ENCODE results near the gene RBMS3. TPM values are rescaled to one million over a fixed set of nuclear protein-coding genes. Genes with fewer than 3 reads are reported as not detected.
A peak's percentile ranks its signal among the peaks of the same experiment; 100 is the strongest.
"Not testable (repeated sequence)": the region's sequence is repeated elsewhere in the genome, so short reads cannot be mapped to it uniquely, and the experiment has no call there.

Gene RBMS3
- total and polyA plus RNA-seq, 5 donors from 2014 or later, result 5.2 to 18.8 (median 8.5) TPM

DNA sequence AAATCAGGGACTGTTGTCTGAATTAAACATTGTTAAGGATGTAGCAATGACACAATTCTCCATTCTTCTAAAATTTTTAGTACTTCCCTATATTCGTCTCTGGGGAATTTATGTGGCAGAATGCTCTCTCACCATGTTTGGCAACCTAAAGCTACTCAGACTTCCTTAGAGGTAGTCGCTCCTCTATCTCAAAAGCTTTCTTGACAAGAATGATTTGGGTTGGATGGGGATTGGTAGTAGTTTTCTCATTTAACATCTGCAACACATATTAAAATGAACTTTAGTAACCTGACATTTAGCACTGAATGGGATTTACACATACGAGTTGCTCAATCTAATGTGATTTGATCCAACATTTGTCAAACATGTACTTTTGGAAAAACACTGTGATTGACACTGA lies 233.3 kb downstream of the RBMS3 start:
- peaks cover 0 to 5% (median 0%) of the 10 kb centered on the region in 7 donors for H3K9me3 Mint-ChIP-seq
- peaks cover 0 to 25% (median 8%) of the 10 kb centered on the region in 4 donors for H3K4me1 Mint-ChIP-seq
- no peaks in the 10 kb centered on the region for H3K27me3 Mint-ChIP-seq
- H3K4me3 Mint-ChIP-seq, result no peak overlapping the region
- Histone ChIP-seq H3K9me3 (ENCODE audit: control insufficient read depth in 2 of 2, low read length in 2 of 2) (no peaks in the 10 kb centered on the region), H3K4me1 (ENCODE audit: control insufficient read depth, insufficient read depth, low read length, poor library complexity, severe bottlenecking) (no peaks in the 10 kb centered on the region), H3K27ac (ENCODE audit: insufficient read depth, low read length, poor library complexity, severe bottlenecking) (no peak overlapping the region), H3K36me3 (ENCODE audit: control insufficient read depth, insufficient read depth, low read length) (no peaks in the 10 kb centered on the region), H3K4me3 (ENCODE audit: low read depth, low read length) (no peak overlapping the region), H3K27me3 (ENCODE audit: control insufficient read depth, insufficient read depth, low read length) (no peaks in the 10 kb centered on the region)
- no peak for DNase-seq
- no peaks in the 10 kb centered on the region for H3K36me3 Mint-ChIP-seq
- no peak overlapping the region for H3K27ac Mint-ChIP-seq
- ATAC-seq (ENCODE audit: low read depth in 2 of 2), result no peak

DNA sequence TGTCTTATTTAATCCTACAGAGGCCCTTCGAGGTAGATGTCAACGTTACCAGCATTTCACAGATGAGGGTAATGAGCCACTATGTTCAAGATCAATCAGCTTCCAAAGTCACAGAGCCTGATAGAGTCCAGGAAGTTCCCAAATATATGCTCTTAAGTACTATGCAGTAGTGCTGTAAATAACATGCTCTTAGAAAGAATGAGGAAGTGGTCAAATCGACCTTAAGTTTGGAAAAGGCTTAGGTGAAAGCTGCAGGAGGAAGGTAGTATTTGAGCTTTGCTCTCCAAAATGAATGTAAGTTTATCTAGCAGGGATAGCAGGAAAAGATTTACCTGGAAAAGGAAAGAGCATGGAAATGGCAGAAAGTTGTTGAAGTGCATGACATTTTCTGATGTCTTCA lies 234.0 kb downstream of the RBMS3 start:
- Mint-ChIP-seq H3K4me1 (peaks cover 0 to 25% (median 8%) of the 10 kb centered on the region in 4 donors), H3K36me3 (no peaks in the 10 kb centered on the region), H3K27ac (no peak overlapping the region), H3K4me3 (no peak overlapping the region), H3K27me3 (no peaks in the 10 kb centered on the region), H3K9me3 (peaks cover 0 to 5% (median 0%) of the 10 kb centered on the region in 7 donors)
- Histone ChIP-seq H3K36me3 (ENCODE audit: control insufficient read depth, insufficient read depth, low read length) (no peaks in the 10 kb centered on the region), H3K27ac (ENCODE audit: insufficient read depth, low read length, poor library complexity, severe bottlenecking) (no peak overlapping the region), H3K27me3 (ENCODE audit: control insufficient read depth, insufficient read depth, low read length) (no peaks in the 10 kb centered on the region), H3K4me3 (ENCODE audit: low read depth, low read length) (no peak overlapping the region), H3K4me1 (ENCODE audit: control insufficient read depth, insufficient read depth, low read length, poor library complexity, severe bottlenecking) (no peaks in the 10 kb centered on the region), H3K9me3 (ENCODE audit: control insufficient read depth in 2 of 2, low read length in 2 of 2) (no peaks in the 10 kb centered on the region)
- DNase-seq (no peak), ATAC-seq (ENCODE audit: low read depth in 2 of 2) (no peak)

DNA sequence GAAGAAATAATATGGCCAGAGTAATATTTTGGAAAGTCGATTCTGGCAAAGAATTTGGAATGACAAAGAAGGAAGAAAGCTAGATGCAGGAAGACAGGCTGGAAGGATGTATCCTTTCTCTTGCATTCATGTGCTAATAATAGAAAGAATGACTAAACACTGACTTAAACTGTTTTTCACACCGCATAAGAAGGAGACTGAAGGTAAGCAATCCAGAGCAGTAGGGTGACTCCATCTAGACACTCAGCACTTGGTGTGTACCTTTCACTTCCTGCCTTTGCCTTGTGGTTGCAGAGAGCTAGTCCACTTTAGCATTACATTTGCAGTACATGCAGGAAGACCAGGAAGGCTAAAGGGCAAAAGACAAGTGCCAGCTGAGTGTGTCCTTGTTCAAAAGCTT lies 234.6 kb downstream of the RBMS3 start:
- Histone ChIP-seq H3K27ac (ENCODE audit: insufficient read depth, low read length, poor library complexity, severe bottlenecking) (no peak overlapping the region), H3K4me3 (ENCODE audit: low read depth, low read length) (no peak overlapping the region), H3K27me3 (ENCODE audit: control insufficient read depth, insufficient read depth, low read length) (no peaks in the 10 kb centered on the region), H3K9me3 (ENCODE audit: control insufficient read depth in 2 of 2, low read length in 2 of 2) (no peaks in the 10 kb centered on the region), H3K4me1 (ENCODE audit: control insufficient read depth, insufficient read depth, low read length, poor library complexity, severe bottlenecking) (no peaks in the 10 kb centered on the region), H3K36me3 (ENCODE audit: control insufficient read depth, insufficient read depth, low read length) (no peaks in the 10 kb centered on the region)
- ATAC-seq (ENCODE audit: low read depth in 2 of 2) (no peak), DNase-seq (peak in 1 of 3 donors; percentile 34)
- H3K27me3 Mint-ChIP-seq, result no peaks in the 10 kb centered on the region
- H3K4me3 Mint-ChIP-seq, result no peak overlapping the region
- H3K4me1 Mint-ChIP-seq, result peaks cover 0 to 25% (median 8%) of the 10 kb centered on the region in 4 donors
- H3K27ac Mint-ChIP-seq, result no peak overlapping the region
- H3K36me3 Mint-ChIP-seq, result no peaks in the 10 kb centered on the region
- peaks cover 0 to 5% (median 0%) of the 10 kb centered on the region in 7 donors for H3K9me3 Mint-ChIP-seq

DNA sequence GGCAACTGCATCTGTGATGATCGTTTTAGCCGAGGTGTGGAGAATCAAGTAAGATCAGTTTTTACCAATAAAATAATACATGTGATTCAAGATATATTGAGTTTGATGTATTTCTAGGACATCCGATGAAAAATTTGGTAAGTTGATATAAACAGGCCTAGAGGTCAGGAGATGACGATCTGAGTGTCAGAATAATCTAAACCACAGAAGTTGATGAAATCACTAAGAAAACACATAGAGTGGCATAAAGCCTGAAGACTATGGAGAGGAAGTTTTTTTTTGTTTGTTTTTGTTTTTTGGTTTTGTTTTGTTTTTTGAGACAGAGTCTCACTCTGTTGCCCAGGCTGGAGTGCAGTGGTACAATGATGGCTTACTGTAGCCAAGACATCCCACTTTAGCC lies 235.3 kb downstream of the RBMS3 start:
- peaks cover 0 to 5% (median 0%) of the 10 kb centered on the region in 7 donors for H3K9me3 Mint-ChIP-seq
- DNase-seq, result no peak
- H3K27me3 Mint-ChIP-seq, result no peaks in the 10 kb centered on the region
- no peak overlapping the region for H3K4me3 Mint-ChIP-seq
- Histone ChIP-seq H3K4me3 (ENCODE audit: low read depth, low read length) (no peak overlapping the region), H3K9me3 (ENCODE audit: control insufficient read depth in 2 of 2, low read length in 2 of 2) (no peaks in the 10 kb centered on the region), H3K27ac (ENCODE audit: insufficient read depth, low read length, poor library complexity, severe bottlenecking) (no peak overlapping the region), H3K27me3 (ENCODE audit: control insufficient read depth, insufficient read depth, low read length) (no peaks in the 10 kb centered on the region), H3K4me1 (ENCODE audit: control insufficient read depth, insufficient read depth, low read length, poor library complexity, severe bottlenecking) (no peaks in the 10 kb centered on the region), H3K36me3 (ENCODE audit: control insufficient read depth, insufficient read depth, low read length) (no peaks in the 10 kb centered on the region)
- H3K4me1 Mint-ChIP-seq, result peaks cover 0 to 25% (median 8%) of the 10 kb centered on the region in 4 donors
- no peak overlapping the region for H3K27ac Mint-ChIP-seq
- no peak for ATAC-seq (ENCODE audit: low read depth in 2 of 2)
- H3K36me3 Mint-ChIP-seq, result no peaks in the 10 kb centered on the region

DNA sequence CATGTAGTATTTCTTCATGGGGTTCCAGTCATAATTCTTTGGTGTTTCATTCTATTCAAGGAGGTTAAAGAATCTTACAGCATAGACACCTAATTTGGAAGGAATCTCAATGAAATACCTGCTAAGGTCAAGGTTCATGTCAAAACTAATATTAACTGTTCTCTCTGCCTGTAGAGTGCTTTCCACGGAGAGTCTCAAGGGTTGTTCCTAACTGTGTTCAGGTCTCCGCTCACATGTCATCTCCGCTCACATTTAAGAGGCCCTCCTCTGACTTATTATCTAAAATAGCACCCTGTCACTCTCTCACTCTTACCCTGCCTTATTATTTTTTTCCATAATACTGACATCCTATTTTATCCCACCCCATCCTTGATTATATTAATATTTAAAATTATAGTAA lies 239.9 kb downstream of the RBMS3 start:
- no peak overlapping the region for H3K4me3 Mint-ChIP-seq

DNA sequence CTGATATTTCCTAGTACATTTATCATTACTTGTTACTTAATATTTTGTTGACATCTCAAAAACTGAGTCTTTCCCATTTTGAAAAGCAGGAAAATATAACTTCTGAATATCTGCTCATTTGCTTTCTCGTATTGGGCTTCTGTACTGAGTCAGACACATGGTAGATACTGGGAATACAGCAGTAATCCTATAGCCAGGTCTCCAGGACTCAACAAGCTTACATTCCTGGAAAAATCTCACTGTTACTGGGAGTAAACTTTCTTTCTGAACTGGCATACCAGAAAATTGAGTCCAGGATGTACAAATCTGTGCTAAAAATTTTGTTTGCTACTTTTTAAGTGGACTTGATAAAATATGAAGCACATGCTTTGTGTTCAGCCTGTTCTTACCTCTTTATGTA lies 240.4 kb downstream of the RBMS3 start:
- no peak for ATAC-seq (ENCODE audit: low read depth in 2 of 2)
- Histone ChIP-seq H3K4me3 (ENCODE audit: low read depth, low read length) (no peak overlapping the region), H3K36me3 (ENCODE audit: control insufficient read depth, insufficient read depth, low read length) (no peaks in the 10 kb centered on the region), H3K4me1 (ENCODE audit: control insufficient read depth, insufficient read depth, low read length, poor library complexity, severe bottlenecking) (no peaks in the 10 kb centered on the region), H3K27ac (ENCODE audit: insufficient read depth, low read length, poor library complexity, severe bottlenecking) (no peak overlapping the region), H3K27me3 (ENCODE audit: control insufficient read depth, insufficient read depth, low read length) (no peaks in the 10 kb centered on the region), H3K9me3 (ENCODE audit: control insufficient read depth in 2 of 2, low read length in 2 of 2) (no peaks in the 10 kb centered on the region)
- H3K27ac Mint-ChIP-seq, result no peak overlapping the region
- peaks cover 0 to 3% (median 0%) of the 10 kb centered on the region in 7 donors for H3K9me3 Mint-ChIP-seq
- H3K36me3 Mint-ChIP-seq, result no peaks in the 10 kb centered on the region
- H3K27me3 Mint-ChIP-seq, result no peaks in the 10 kb centered on the region
- no peak for DNase-seq
- no peak overlapping the region for H3K4me3 Mint-ChIP-seq
- peaks cover 0 to 4% (median 2%) of the 10 kb centered on the region in 4 donors for H3K4me1 Mint-ChIP-seq

More for the DNA sequence above, 239.9 kb downstream of the RBMS3 start:
- H3K36me3 ChIP-seq (ENCODE audit: control insufficient read depth, insufficient read depth, low read length), result no peaks in the 10 kb centered on the region
- H3K36me3 Mint-ChIP-seq, result no peaks in the 10 kb centered on the region
- H3K27me3 Mint-ChIP-seq, result no peaks in the 10 kb centered on the region
- H3K9me3 ChIP-seq (ENCODE audit: control insufficient read depth in 2 of 2, low read length in 2 of 2), result no peaks in the 10 kb centered on the region
- no peak overlapping the region for H3K27ac ChIP-seq (ENCODE audit: insufficient read depth, low read length, poor library complexity, severe bottlenecking)
- H3K9me3 Mint-ChIP-seq, result peaks cover 0 to 5% (median 0%) of the 10 kb centered on the region in 7 donors
- no peak overlapping the region for H3K27ac Mint-ChIP-seq
- no peaks in the 10 kb centered on the region for H3K27me3 ChIP-seq (ENCODE audit: control insufficient read depth, insufficient read depth, low read length)
- H3K4me1 Mint-ChIP-seq, result peaks cover 0 to 6% (median 4%) of the 10 kb centered on the region in 4 donors
- ATAC-seq (ENCODE audit: low read depth in 2 of 2) (no peak), DNase-seq (no peak)
- H3K4me3 ChIP-seq (ENCODE audit: low read depth, low read length), result no peak overlapping the region
- H3K4me1 ChIP-seq (ENCODE audit: control insufficient read depth, insufficient read depth, low read length, poor library complexity, severe bottlenecking), result no peaks in the 10 kb centered on the region

DNA sequence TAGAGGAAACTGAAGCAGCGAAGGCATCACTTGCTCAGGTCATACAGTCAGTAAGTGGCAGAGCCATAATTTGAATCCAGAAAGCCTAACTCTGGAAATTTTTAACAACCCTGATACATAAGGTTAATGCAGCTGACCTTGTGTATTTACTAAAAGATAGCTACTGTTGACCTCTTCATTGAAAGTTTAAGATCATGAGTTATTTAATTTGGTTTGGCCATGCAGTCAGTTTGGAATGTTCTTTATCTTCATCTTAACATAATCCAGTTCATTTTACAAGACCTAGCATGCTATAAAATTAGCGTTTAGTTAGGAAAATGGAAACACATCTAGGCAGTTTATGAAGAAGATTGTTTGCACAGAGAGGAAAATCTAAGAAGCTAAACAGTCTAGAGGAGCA lies 240.9 kb downstream of the RBMS3 start:
- H3K4me1 ChIP-seq (ENCODE audit: control insufficient read depth, insufficient read depth, low read length, poor library complexity, severe bottlenecking), result no peaks in the 10 kb centered on the region
- Mint-ChIP-seq H3K4me3 (no peak overlapping the region), H3K36me3 (no peaks in the 10 kb centered on the region), H3K27ac (no peak overlapping the region), H3K4me1 (peaks cover 0 to 4% (median 2%) of the 10 kb centered on the region in 4 donors), H3K27me3 (no peaks in the 10 kb centered on the region), H3K9me3 (peaks cover 0 to 3% (median 0%) of the 10 kb centered on the region in 7 donors)
- H3K9me3 ChIP-seq (ENCODE audit: control insufficient read depth in 2 of 2, low read length in 2 of 2), result no peaks in the 10 kb centered on the region
- H3K27me3 ChIP-seq (ENCODE audit: control insufficient read depth, insufficient read depth, low read length), result no peaks in the 10 kb centered on the region
- H3K4me3 ChIP-seq (ENCODE audit: low read depth, low read length), result no peak overlapping the region
- ATAC-seq (ENCODE audit: low read depth in 2 of 2) (no peak), DNase-seq (no peak)
- no peak overlapping the region for H3K27ac ChIP-seq (ENCODE audit: insufficient read depth, low read length, poor library complexity, severe bottlenecking)
- H3K36me3 ChIP-seq (ENCODE audit: control insufficient read depth, insufficient read depth, low read length), result no peaks in the 10 kb centered on the region

DNA sequence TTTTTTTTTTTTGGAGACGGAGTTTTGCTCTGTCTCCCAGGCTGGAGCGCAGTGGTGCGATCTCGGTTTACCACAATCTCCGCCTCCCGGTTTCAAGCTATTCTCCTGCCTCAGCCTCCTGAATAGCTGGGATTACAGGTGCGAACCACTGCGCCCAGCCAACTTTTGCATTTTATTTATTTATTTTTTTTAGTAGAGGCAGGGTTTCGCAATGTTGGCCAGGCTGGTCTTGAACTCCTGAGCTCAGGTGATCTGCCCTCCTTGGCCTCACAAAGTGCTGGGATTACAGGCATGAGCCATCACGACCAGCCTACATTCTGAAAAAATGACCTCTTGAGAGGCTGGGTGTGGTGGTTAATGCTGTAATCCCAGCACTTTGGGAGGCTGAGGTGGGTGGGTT lies 243.6 kb downstream of the RBMS3 start:
- H3K27me3 Mint-ChIP-seq; H3K4me1 Mint-ChIP-seq; ATAC-seq (ENCODE audit: low read depth in 2 of 2); H3K36me3 ChIP-seq (ENCODE audit: control insufficient read depth, insufficient read depth, low read length); H3K27me3 ChIP-seq (ENCODE audit: control insufficient read depth, insufficient read depth, low read length); H3K36me3 Mint-ChIP-seq; DNase-seq; H3K27ac Mint-ChIP-seq; H3K4me3 Mint-ChIP-seq; H3K9me3 ChIP-seq (ENCODE audit: control insufficient read depth in 2 of 2, low read length in 2 of 2); H3K9me3 Mint-ChIP-seq; H3K27ac ChIP-seq (ENCODE audit: insufficient read depth, low read length, poor library complexity, severe bottlenecking); H3K4me3 ChIP-seq (ENCODE audit: low read depth, low read length); H3K4me1 ChIP-seq (ENCODE audit: control insufficient read depth, insufficient read depth, low read length, poor library complexity, severe bottlenecking): not testable (repeated sequence)

Measured in CD4-positive, CD25-positive, alpha-beta regulatory T cell (primary cell).